HG02884 (cell line): ENCODE data around the gene CHFR.
"Not testable (repeated sequence)": the region's sequence is repeated elsewhere in the genome, so short reads cannot be mapped to it uniquely, and the experiment has no call there.

ENCODE experiments used
- ATAC-seq: cut with Tn5 transposase; IDR thresholded peaks from one replicate; pipeline ENCODE4 v1.9.1; 2021; ENCODE audit warnings: mild to moderate bottlenecking, moderate library complexity; ENCODE audit not compliant: unreplicated experiment

The CHFR gene

GRCh38 chr12:132887513-132888351 lies at the start of gene CHFR:
Gene CHFR, minus strand, starts transcription at chr12:132887605. Its CDS starts 277 bp downstream, at chr12:132887328.
- ATAC-seq, result peak; percentile 95

GRCh38 chr12:132936921-132937320 lies 49.5 kb upstream of the CHFR start:
- not testable (repeated sequence) for ATAC-seq

GRCh38 chr12:132936163-132936562 lies 48.8 kb upstream of the CHFR start:
- no peak for ATAC-seq

GRCh38 chr12:132926415-132926833 lies 39.0 kb upstream of the CHFR start:
- no peak for ATAC-seq

GRCh38 chr12:132925597-132926414 lies 38.4 kb upstream of the CHFR start:
- ATAC-seq, result no peak

GRCh38 chr12:132924356-132924755 lies 37.0 kb upstream of the CHFR start:
- ATAC-seq, result no peak

- no peak for ATAC-seq
Observed at GRCh38 chr12:132923356-132923909, 36.0 kb upstream of the CHFR start.

GRCh38 chr12:132922676-132923075 lies 35.3 kb upstream of the CHFR start:
- no peak for ATAC-seq

- no peak for ATAC-seq
Observed at GRCh38 chr12:132921685-132922084, 34.3 kb upstream of the CHFR start.

- no peak for ATAC-seq
Observed at GRCh38 chr12:132918680-132919079, 31.3 kb upstream of the CHFR start.

GRCh38 chr12:132909030-132909368 lies 21.6 kb upstream of the CHFR start:
- no peak for ATAC-seq

- ATAC-seq, result peak; percentile 92
Observed at GRCh38 chr12:132908145-132909029, 21.0 kb upstream of the CHFR start.

- not testable (repeated sequence) for ATAC-seq
Observed at GRCh38 chr12:132907789-132908144, 20.4 kb upstream of the CHFR start.

- no peak for ATAC-seq
Observed at GRCh38 chr12:132907216-132907615, 19.8 kb upstream of the CHFR start.

- no peak for ATAC-seq
Observed at GRCh38 chr12:132904718-132905328, 17.4 kb upstream of the CHFR start.

- ATAC-seq, result no peak
Observed at GRCh38 chr12:132899033-132899432, 11.6 kb upstream of the CHFR start.

- no peak for ATAC-seq
Observed at GRCh38 chr12:132888852-132889251, 1.4 kb upstream of the CHFR start.

- ATAC-seq, result peak; percentile 21
Observed at GRCh38 chr12:132886529-132887477, 602 bp downstream of the CHFR start.

- ATAC-seq, result no peak
Observed at GRCh38 chr12:132881818-132882217, 5.6 kb downstream of the CHFR start.
